Measurements from ENCODE around the gene ATP9B. TPM values are rescaled to one million over a fixed set of nuclear protein-coding genes. Genes with fewer than 3 reads are reported as not detected.

ATP9B gene
- total and polyA plus RNA-seq, 10 of the 15 experiments (the other 5 are each of a cell fraction or from before 2014, with no cell fraction given), result 0.74 to 20.7 (median 12.9) TPM

DNA sequence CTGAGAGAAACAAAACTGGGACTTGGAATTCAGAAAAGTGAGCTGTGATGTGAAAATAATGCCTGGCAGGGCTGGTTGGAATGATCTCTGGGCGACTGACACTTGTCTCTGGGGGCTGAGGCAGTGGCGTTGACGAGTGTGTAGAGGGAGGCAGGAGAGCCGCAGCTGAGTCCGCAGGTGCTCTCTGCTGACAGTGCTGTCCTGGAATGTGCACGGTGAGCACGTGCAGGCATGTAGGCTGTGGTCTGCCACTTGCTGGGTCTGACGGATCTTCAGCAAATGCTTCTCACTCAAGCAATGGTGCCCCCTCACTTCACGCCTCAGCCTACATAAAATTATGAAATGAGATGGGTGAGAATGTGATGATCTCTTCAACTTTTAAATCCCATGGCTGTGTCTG lies 38.5 kb upstream of the ATP9B start:
- no peak overlapping the region for H2AFZ ChIP-seq (ENCODE audit: control insufficient read depth, low read depth, low read length)
- POLR2A ChIA-PET, result no interaction called here
- RAD21 ChIA-PET (ENCODE audit: unreplicated experiment), result no interaction called here
- 52% methylated on average over 9 of the region's 9 CpGs for WGBS (ENCODE audit: insufficient coverage, insufficient replicate concordance, low lambda C conversion rate, missing lambda C conversion rate)
- H3K4me2 ChIP-seq (ENCODE audit: control insufficient read depth, insufficient read depth), result no peak overlapping the region
- in situ Hi-C loops (cut with MboI) (no loop called here), intact Hi-C loops (cut with micrococcal nuclease; ENCODE audit: unreplicated experiment) (no loop called here)
- no peak overlapping the region for H3K9ac ChIP-seq (ENCODE audit: control insufficient read depth, insufficient read depth, low read length)
- no peaks in the 10 kb centered on the region for H3K4me1 ChIP-seq (ENCODE audit: control insufficient read depth, insufficient read depth, low read length)
- TF ChIP-seq RCOR1 (conservative IDR thresholded peaks at IDR 0.05; ENCODE audit: low read depth, low read length) (no peak), MTA3 (IDR thresholded peaks at IDR 0.05; ENCODE audit: borderline replicate concordance, low read length) (no peak), IKZF1 (conservative IDR thresholded peaks at IDR 0.05) (no peak), SPI1 (IDR thresholded peaks at IDR 0.05; ENCODE audit: borderline replicate concordance, insufficient read depth, low read depth, low read length) (no peak), TARDBP (IDR thresholded peaks at IDR 0.05; ENCODE audit: borderline replicate concordance) (no peak), BHLHE40 (IDR thresholded peaks at IDR 0.05; ENCODE audit: borderline replicate concordance in 1 of 2, low read depth in 2 of 2, low read length in 1 of 2) (no peak), KDM1A (IDR thresholded peaks at IDR 0.05; ENCODE audit: borderline replicate concordance) (no peak), CHD1 (IDR thresholded peaks at IDR 0.05; ENCODE audit: low read depth, low read length) (no peak)
- TF ChIP-seq, protein P1, sequence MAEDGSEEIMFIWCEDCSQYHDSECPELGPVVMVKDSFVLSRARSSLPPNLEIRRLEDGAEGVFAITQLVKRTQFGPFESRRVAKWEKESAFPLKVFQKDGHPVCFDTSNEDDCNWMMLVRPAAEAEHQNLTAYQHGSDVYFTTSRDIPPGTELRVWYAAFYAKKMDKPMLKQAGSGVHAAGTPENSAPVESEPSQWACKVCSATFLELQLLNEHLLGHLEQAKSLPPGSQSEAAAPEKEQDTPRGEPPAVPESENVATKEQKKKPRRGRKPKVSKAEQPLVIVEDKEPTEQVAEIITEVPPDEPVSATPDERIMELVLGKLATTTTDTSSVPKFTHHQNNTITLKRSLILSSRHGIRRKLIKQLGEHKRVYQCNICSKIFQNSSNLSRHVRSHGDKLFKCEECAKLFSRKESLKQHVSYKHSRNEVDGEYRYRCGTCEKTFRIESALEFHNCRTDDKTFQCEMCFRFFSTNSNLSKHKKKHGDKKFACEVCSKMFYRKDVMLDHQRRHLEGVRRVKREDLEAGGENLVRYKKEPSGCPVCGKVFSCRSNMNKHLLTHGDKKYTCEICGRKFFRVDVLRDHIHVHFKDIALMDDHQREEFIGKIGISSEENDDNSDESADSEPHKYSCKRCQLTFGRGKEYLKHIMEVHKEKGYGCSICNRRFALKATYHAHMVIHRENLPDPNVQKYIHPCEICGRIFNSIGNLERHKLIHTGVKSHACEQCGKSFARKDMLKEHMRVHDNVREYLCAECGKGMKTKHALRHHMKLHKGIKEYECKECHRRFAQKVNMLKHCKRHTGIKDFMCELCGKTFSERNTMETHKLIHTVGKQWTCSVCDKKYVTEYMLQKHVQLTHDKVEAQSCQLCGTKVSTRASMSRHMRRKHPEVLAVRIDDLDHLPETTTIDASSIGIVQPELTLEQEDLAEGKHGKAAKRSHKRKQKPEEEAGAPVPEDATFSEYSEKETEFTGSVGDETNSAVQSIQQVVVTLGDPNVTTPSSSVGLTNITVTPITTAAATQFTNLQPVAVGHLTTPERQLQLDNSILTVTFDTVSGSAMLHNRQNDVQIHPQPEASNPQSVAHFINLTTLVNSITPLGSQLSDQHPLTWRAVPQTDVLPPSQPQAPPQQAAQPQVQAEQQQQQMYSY (CRISPR knock-in tag; IDR thresholded peaks at IDR 0.05), result no peak
- no peaks in the 10 kb centered on the region for H4K20me1 ChIP-seq (ENCODE audit: control insufficient read depth, insufficient read depth)
- no peaks in the 10 kb centered on the region for H3K36me3 ChIP-seq (ENCODE audit: control insufficient read depth in 2 of 2, insufficient read depth in 2 of 2, low read length in 1 of 2)
- CTCF ChIA-PET, result no interaction called here
- no peak overlapping the region for H3K4me3 ChIP-seq
- BruUV-seq (replicated peaks), result no TSS peak
- no peak for ATAC-seq
- no peaks in the 10 kb centered on the region for H3K9me3 ChIP-seq (replicated peaks; ENCODE audit: control insufficient read depth, insufficient read depth, low read length)
- no peak for DNase-seq (ENCODE audit: low read depth, low spot score)
- no peak overlapping the region for H3K27ac ChIP-seq (ENCODE audit: control insufficient read depth, insufficient read depth)
- no peaks in the 10 kb centered on the region for H3K79me2 ChIP-seq (ENCODE audit: control insufficient read depth, insufficient read depth, low read length)
- FAIRE-seq, result no peak
- SMC1A ChIA-PET (ENCODE audit: uncharacterized antibody, unreplicated experiment), result no interaction called here
- no peaks in the 10 kb centered on the region for H3K27me3 ChIP-seq (replicated peaks in 1 of 2; ENCODE audit: control insufficient read depth in 2 of 2, insufficient read depth in 2 of 2, low read length in 1 of 2)
